OCI-LY7 (cell line): ENCODE measurements around the gene SDCBP2. TPM values are rescaled to one million over a fixed set of nuclear protein-coding genes. Genes with fewer than 3 reads are reported as not detected.

ENCODE experiments used
- BruUV-seq: library from RNA; stranded (reverse); fragments of 400-500 nt; replicated peaks from 2 replicates; lab custom pipeline; 2021; lab: Mats Ljungman, UMichigan
- CTCF ChIA-PET: fragments of 300-600 bp; sonication (Branson Sonifier 250); formaldehyde crosslinking; loops from one replicate; lab custom pipeline; 2022; ENCODE audit warnings: antibody characterized with exemption; ENCODE audit not compliant: unreplicated experiment; lab: Charles Lee
- POLR2A ChIA-PET: fragments of 300-600 bp; sonication (Branson Sonifier 250); formaldehyde crosslinking; loops from one replicate; lab custom pipeline; 2022; ENCODE audit warnings: antibody characterized with exemption; lab: Charles Lee
- DNase-seq: peaks from one replicate; pipeline ENCODE4 v3.0.0-alpha.2; 2015; ENCODE audit warnings: low spot score
- H2AFZ ChIP-seq: fragments of 200-600 bp; sonication (generic), shearing (Covaris generic); 2 replicates; pipeline ENCODE4 v1.6.1; 2014; ENCODE audit warnings: mild to moderate bottlenecking, antibody characterized with exemption, low read length, moderate library complexity
- H3K27ac ChIP-seq: fragments of 200-600 bp; sonication (generic); 2 replicates; pipeline ENCODE4 v1.5.1; 2014; ENCODE audit warnings: mixed run types, low read depth, mild to moderate bottlenecking, moderate library complexity, low read length, inconsistent platforms; ENCODE audit not compliant: poor library complexity, severe bottlenecking
- H3K36me3 ChIP-seq: fragments of 200-600 bp; sonication (generic); 2 replicates; pipeline ENCODE4 v1.6.1; 2014; ENCODE audit warnings: mild to moderate bottlenecking, antibody characterized with exemption, low read length, moderate library complexity, mixed read lengths; ENCODE audit not compliant: insufficient read depth
- H3K4me1 ChIP-seq: fragments of 200-600 bp; sonication (generic); 2 replicates; pipeline ENCODE4 v1.5.1; 2014; ENCODE audit warnings: mild to moderate bottlenecking, low read length; ENCODE audit not compliant: insufficient read depth, poor library complexity, severe bottlenecking
- H3K4me2 ChIP-seq: fragments of 200-600 bp; sonication (generic); 2 replicates; pipeline ENCODE4 v1.6.1; 2014; ENCODE audit warnings: mild to moderate bottlenecking, low read length
- H3K4me3 ChIP-seq: fragments of 200-600 bp; sonication (generic); 2 replicates; pipeline ENCODE4 v1.5.1; 2014; ENCODE audit warnings: mild to moderate bottlenecking, low read depth, low read length; ENCODE audit not compliant: poor library complexity, severe bottlenecking
- H3K79me2 ChIP-seq: fragments of 200-600 bp; sonication (generic); 2 replicates; pipeline ENCODE4 v1.6.1; 2016; ENCODE audit warnings: low read depth, mild to moderate bottlenecking, low read length, moderate library complexity, mixed read lengths; ENCODE audit not compliant: insufficient read depth
- H3K9me2 ChIP-seq: fragments of 200-600 bp; sonication (generic); 2 replicates; pipeline ENCODE4 v1.6.1; 2016; ENCODE audit warnings: mild to moderate bottlenecking, low read length, mixed read lengths; ENCODE audit not compliant: insufficient read depth
- H3K9me3 ChIP-seq: fragments of 200-600 bp; sonication (generic); 2 replicates; pipeline ENCODE4 v1.6.1; 2014; ENCODE audit warnings: mild to moderate bottlenecking, mixed run types, low read length, mixed read lengths
- H4K20me1 ChIP-seq: fragments of 200-600 bp; sonication (generic); 2 replicates; pipeline ENCODE4 v1.6.1; 2014; ENCODE audit warnings: mild to moderate bottlenecking, antibody characterized with exemption, low read length, moderate library complexity, mixed read lengths; ENCODE audit not compliant: insufficient read depth
- EZH2phosphoT487 ChIP-seq: fragments of 200-600 bp; sonication (generic); IDR thresholded peaks from 2 replicates; pipeline ENCODE4 v1.6.1; 2018; ENCODE audit warnings: low read depth, borderline replicate concordance, mild to moderate bottlenecking, mixed run types, antibody characterized with exemption, low read length, moderate library complexity, mixed read lengths
- intact Hi-C: fragments of 100-400 bp; cut with micrococcal nuclease; formaldehyde crosslinking; loops from one replicate; pipeline ENCODE4 v1.10.0; 2022; ENCODE audit not compliant: unreplicated experiment
- total RNA-seq, 2 experiments: library from RNA; depleted of rRNA in 1 of 2; stranded (reverse); fragments of >200 nt in 1 of 2; shearing (Covaris generic) in 1 of 2; gene quantifications; 2 replicates each; pipeline ENCODE4 v1.2.3, GENCODE V29; 2014 to 2022
- TF ChIP-seq, protein P1 (sequence below): fragments of 200-600 bp; sonication (generic); conservative IDR thresholded peaks from 2 replicates; pipeline ENCODE4 v1.5.1; 2014; ENCODE audit warnings: mild to moderate bottlenecking, antibody characterized with exemption, low read length, moderate library complexity, mixed read lengths

Gene SDCBP2
- total RNA-seq, 2 experiments from 2014 or later, result 1.8 to 2.6 TPM

DNA sequence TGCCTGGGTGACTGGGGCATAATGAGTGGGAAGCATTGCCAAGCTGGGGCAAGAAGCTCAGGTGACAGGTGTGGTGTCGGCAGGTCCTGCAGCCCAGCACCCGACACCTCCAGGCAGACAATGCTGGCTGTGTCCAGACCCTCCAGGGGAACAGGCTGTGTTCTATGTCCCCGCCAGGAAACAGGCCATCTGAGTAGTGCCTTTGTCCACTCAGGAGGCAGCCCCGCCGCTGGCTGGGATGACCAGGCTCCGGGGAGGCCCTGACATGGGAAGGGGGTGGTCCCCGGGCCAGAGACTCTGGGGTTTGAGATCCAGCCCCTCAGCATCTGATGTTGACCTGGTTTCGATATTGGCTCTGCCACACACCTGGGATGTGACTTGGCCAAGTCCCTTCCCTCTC, 34.4 kb downstream of the SDCBP2 start:
- Histone ChIP-seq H3K27ac (no peak overlapping the region), H4K20me1 (no peaks in the 10 kb centered on the region), H3K36me3 (no peaks in the 10 kb centered on the region), H3K79me2 (no peaks in the 10 kb centered on the region), H3K9me3 (no peaks in the 10 kb centered on the region), H3K4me3 (no peak overlapping the region), H3K4me2 (no peak overlapping the region), H2AFZ (no peak overlapping the region), H3K4me1 (no peaks in the 10 kb centered on the region), H3K9me2 (no peaks in the 10 kb centered on the region)
- no TSS peak for BruUV-seq
- CTCF ChIA-PET, result no interaction called here
- no peak for DNase-seq
- TF ChIP-seq, protein P1, sequence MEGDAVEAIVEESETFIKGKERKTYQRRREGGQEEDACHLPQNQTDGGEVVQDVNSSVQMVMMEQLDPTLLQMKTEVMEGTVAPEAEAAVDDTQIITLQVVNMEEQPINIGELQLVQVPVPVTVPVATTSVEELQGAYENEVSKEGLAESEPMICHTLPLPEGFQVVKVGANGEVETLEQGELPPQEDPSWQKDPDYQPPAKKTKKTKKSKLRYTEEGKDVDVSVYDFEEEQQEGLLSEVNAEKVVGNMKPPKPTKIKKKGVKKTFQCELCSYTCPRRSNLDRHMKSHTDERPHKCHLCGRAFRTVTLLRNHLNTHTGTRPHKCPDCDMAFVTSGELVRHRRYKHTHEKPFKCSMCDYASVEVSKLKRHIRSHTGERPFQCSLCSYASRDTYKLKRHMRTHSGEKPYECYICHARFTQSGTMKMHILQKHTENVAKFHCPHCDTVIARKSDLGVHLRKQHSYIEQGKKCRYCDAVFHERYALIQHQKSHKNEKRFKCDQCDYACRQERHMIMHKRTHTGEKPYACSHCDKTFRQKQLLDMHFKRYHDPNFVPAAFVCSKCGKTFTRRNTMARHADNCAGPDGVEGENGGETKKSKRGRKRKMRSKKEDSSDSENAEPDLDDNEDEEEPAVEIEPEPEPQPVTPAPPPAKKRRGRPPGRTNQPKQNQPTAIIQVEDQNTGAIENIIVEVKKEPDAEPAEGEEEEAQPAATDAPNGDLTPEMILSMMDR, result no peak
- no peak for TF ChIP-seq EZH2phosphoT487
- intact Hi-C loops, result no loop called here
- POLR2A ChIA-PET, result no interaction called here

GRCh38 chr20:1293641-1294379, 35.1 kb downstream of the SDCBP2 start:
- Histone ChIP-seq H3K9me3 (no peaks in the 10 kb centered on the region), H3K27ac (no peak overlapping the region), H3K36me3 (no peaks in the 10 kb centered on the region), H3K4me2 (no peak overlapping the region), H2AFZ (no peak overlapping the region), H3K79me2 (no peaks in the 10 kb centered on the region), H3K4me1 (no peaks in the 10 kb centered on the region), H3K9me2 (no peaks in the 10 kb centered on the region), H3K4me3 (no peak overlapping the region), H4K20me1 (no peaks in the 10 kb centered on the region)
- no TSS peak for BruUV-seq
- POLR2A ChIA-PET, result no interaction called here
- intact Hi-C loops, result no loop called here
- no peak for DNase-seq
- TF ChIP-seq, protein P1, result no peak
- TF ChIP-seq EZH2phosphoT487, result no peak
- CTCF ChIA-PET, result no interaction called here

- H3K9me2 ChIP-seq, result no peaks in the 10 kb centered on the region
- BruUV-seq, result no TSS peak
- intact Hi-C loops, result no loop called here
- no peaks in the 10 kb centered on the region for H3K36me3 ChIP-seq
- no peaks in the 10 kb centered on the region for H3K4me1 ChIP-seq
- H3K4me2 ChIP-seq, result no peak overlapping the region
- H3K4me3 ChIP-seq, result no peak overlapping the region
- POLR2A ChIA-PET, result no interaction called here
- TF ChIP-seq, protein P1, result no peak
- no peak for TF ChIP-seq EZH2phosphoT487
- CTCF ChIA-PET, result no interaction called here
- H3K9me3 ChIP-seq, result no peaks in the 10 kb centered on the region
- H3K79me2 ChIP-seq, result no peaks in the 10 kb centered on the region
- no peak for DNase-seq
- H3K27ac ChIP-seq, result no peak overlapping the region
- H4K20me1 ChIP-seq, result no peaks in the 10 kb centered on the region
- H2AFZ ChIP-seq, result no peak overlapping the region
Observed at GRCh38 chr20:1292620-1293019, 36.3 kb downstream of the SDCBP2 start.
